ENCODE data around the gene NECTIN1. TPM values are rescaled to one million over a fixed set of nuclear protein-coding genes. Genes with fewer than 3 reads are reported as not detected.

NECTIN1 gene
- 126 and 414 TPM in 2 replicates for total RNA-seq

GRCh38 chr11:119728651-119729580, at the start of gene NECTIN1:
NECTIN1 (minus strand) TSS chr11:119729200; CDS start chr11:119728553, 647 bp downstream.

Data from nasal cavity respiratory epithelium epithelial cell of viscerocranial mucosa (primary cell).